ENCODE measurements around the gene PCDH9. TPM values are rescaled to one million over a fixed set of nuclear protein-coding genes. Genes with fewer than 3 reads are reported as not detected.

PCDH9 gene
- polyA plus RNA-seq, 3 donors = 0.03 TPM; not detected in 1

DNA sequence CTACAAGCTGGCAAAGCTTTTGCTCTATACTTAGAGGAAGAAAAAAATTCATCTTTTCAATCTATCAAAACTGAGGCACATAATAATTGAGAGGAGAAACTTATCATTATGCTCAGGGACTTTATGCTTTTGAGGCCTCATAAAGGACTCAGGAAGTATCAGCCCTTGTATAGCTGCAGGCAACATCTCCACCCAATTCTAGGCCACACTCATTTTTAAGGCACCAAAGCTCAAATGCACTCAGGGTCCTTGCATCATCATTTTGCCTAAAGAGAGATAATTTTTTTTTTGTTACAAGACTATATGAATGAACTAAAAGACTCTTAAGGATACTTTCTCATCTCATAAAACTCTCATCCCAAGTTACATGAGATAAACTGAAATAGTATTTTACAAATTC, 78.5 kb downstream of the PCDH9 start:
- DNase-seq = no peak
- Mint-ChIP-seq H3K36me3 (no peaks in the 10 kb centered on the region), H3K27me3 (ENCODE audit: low read depth in 3 of 3) (no peaks in the 10 kb centered on the region), H3K27ac (no peak overlapping the region), H3K4me1 (peaks cover 8% of the 10 kb centered on the region), H3K9me3 (peaks cover 0 to 8% (median 5%) of the 10 kb centered on the region in 7 donors), H3K4me3 (no peak overlapping the region)
- no peak overlapping the region for H3K4me3 ChIP-seq (replicated peaks in 1 of 3; ENCODE audit: low read depth in 2 of 3, low read length in 3 of 3)
- H2AFZ ChIP-seq (ENCODE audit: insufficient read depth, low read depth, low read length, poor library complexity, severe bottlenecking) = no peak overlapping the region
- H3K4me1 ChIP-seq (ENCODE audit: control insufficient read depth in 1 of 2, insufficient read depth in 2 of 2, low read length in 2 of 2) = no peaks in the 10 kb centered on the region
- TF ChIP-seq, protein P1, sequence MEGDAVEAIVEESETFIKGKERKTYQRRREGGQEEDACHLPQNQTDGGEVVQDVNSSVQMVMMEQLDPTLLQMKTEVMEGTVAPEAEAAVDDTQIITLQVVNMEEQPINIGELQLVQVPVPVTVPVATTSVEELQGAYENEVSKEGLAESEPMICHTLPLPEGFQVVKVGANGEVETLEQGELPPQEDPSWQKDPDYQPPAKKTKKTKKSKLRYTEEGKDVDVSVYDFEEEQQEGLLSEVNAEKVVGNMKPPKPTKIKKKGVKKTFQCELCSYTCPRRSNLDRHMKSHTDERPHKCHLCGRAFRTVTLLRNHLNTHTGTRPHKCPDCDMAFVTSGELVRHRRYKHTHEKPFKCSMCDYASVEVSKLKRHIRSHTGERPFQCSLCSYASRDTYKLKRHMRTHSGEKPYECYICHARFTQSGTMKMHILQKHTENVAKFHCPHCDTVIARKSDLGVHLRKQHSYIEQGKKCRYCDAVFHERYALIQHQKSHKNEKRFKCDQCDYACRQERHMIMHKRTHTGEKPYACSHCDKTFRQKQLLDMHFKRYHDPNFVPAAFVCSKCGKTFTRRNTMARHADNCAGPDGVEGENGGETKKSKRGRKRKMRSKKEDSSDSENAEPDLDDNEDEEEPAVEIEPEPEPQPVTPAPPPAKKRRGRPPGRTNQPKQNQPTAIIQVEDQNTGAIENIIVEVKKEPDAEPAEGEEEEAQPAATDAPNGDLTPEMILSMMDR (IDR thresholded peaks at IDR 0.05) = no peak
- H3K4me2 ChIP-seq (replicated peaks; ENCODE audit: extremely low read depth, low read length, poor library complexity, severe bottlenecking) = no peak overlapping the region
- no peaks in the 10 kb centered on the region for H3K27me3 ChIP-seq (ENCODE audit: control insufficient read depth in 2 of 2, insufficient read depth in 2 of 2, low read length in 2 of 2)
- H3K9ac ChIP-seq (ENCODE audit: insufficient read depth, low read length, poor library complexity, severe bottlenecking) = no peak overlapping the region
- H3K36me3 ChIP-seq (replicated peaks in 1 of 2; ENCODE audit: control insufficient read depth in 1 of 2, insufficient read depth in 2 of 2, low read length in 2 of 2) = no peaks in the 10 kb centered on the region
- no peak overlapping the region for H3K27ac ChIP-seq (ENCODE audit: low read depth in 1 of 2, low read length in 2 of 2)
- H3K9me3 ChIP-seq (replicated peaks in 1 of 2; ENCODE audit: control insufficient read depth in 1 of 2, insufficient read depth in 1 of 2, low read length in 2 of 2) = peaks cover 0 to 9% of the 10 kb centered on the region in 2 donors
- intact Hi-C loops (cut with micrococcal nuclease) = no loop called here
- H3K79me2 ChIP-seq (ENCODE audit: insufficient read depth, low read length) = no peaks in the 10 kb centered on the region
- H4K20me1 ChIP-seq (ENCODE audit: insufficient read depth, low read length) = no peaks in the 10 kb centered on the region

DNA sequence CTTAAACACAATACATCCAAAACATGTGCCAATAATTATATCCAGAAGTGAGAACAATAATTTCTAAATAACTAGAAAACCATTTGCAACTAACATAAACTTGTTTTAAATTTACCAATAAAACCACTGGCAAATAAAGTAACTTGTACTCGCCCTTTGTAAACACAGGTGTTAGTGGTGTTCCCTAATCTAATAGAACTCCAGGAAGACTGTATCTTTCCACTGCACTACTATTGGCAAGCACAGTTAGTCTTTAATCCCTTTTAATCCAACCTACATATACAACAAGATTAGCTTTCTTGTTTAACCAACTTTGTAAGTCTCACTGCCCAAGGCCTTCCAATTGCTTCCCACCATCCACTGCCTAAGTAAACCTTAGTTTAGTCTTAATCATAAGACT, 79.5 kb downstream of the PCDH9 start:
- no peaks in the 10 kb centered on the region for H3K27me3 ChIP-seq (ENCODE audit: control insufficient read depth in 2 of 2, insufficient read depth in 2 of 2, low read length in 2 of 2)
- H3K36me3 ChIP-seq (replicated peaks in 1 of 2; ENCODE audit: control insufficient read depth in 1 of 2, insufficient read depth in 2 of 2, low read length in 2 of 2) = no peaks in the 10 kb centered on the region
- no peak overlapping the region for H3K4me3 ChIP-seq (replicated peaks in 1 of 3; ENCODE audit: low read depth in 2 of 3, low read length in 3 of 3)
- H4K20me1 ChIP-seq (ENCODE audit: insufficient read depth, low read length) = no peaks in the 10 kb centered on the region
- intact Hi-C loops (cut with micrococcal nuclease) = no loop called here
- no peaks in the 10 kb centered on the region for H3K4me1 ChIP-seq (ENCODE audit: control insufficient read depth in 1 of 2, insufficient read depth in 2 of 2, low read length in 2 of 2)
- Mint-ChIP-seq H3K4me3 (no peak overlapping the region), H3K27ac (no peak overlapping the region), H3K27me3 (ENCODE audit: low read depth in 3 of 3) (no peaks in the 10 kb centered on the region), H3K4me1 (peaks cover 11% of the 10 kb centered on the region), H3K36me3 (no peaks in the 10 kb centered on the region), H3K9me3 (peaks cover 0 to 4% (median 0%) of the 10 kb centered on the region in 7 donors)
- H3K9me3 ChIP-seq (replicated peaks in 1 of 2; ENCODE audit: control insufficient read depth in 1 of 2, insufficient read depth in 1 of 2, low read length in 2 of 2) = no peaks in the 10 kb centered on the region
- H2AFZ ChIP-seq (ENCODE audit: insufficient read depth, low read depth, low read length, poor library complexity, severe bottlenecking) = no peak overlapping the region
- WGBS (ENCODE audit: insufficient coverage) = 83% methylated on average over 1 of the region's 1 CpG
- TF ChIP-seq, protein P1 (IDR thresholded peaks at IDR 0.05) = no peak
- H3K4me2 ChIP-seq (replicated peaks; ENCODE audit: extremely low read depth, low read length, poor library complexity, severe bottlenecking) = no peak overlapping the region
- no peak overlapping the region for H3K27ac ChIP-seq (ENCODE audit: low read depth in 1 of 2, low read length in 2 of 2)
- H3K79me2 ChIP-seq (ENCODE audit: insufficient read depth, low read length) = no peaks in the 10 kb centered on the region
- no peak for DNase-seq
- H3K9ac ChIP-seq (ENCODE audit: insufficient read depth, low read length, poor library complexity, severe bottlenecking) = no peak overlapping the region
